Colonic mucosa (tissue), 4 donors: ENCODE results near the gene EID3. TPM values are rescaled to one million over a fixed set of nuclear protein-coding genes. Genes with fewer than 3 reads are reported as not detected.

ENCODE experiments used
- DNase-seq: peaks from one replicate; pipeline ENCODE4 v3.0.0-alpha.2; 2020
- H3K27ac ChIP-seq: fragments of 200-600 bp; one replicate; pipeline ENCODE4 v1.8.0; 2021
- H3K27me3 ChIP-seq: fragments of 200-600 bp; one replicate; pipeline ENCODE4 v1.8.0; 2021
- H3K36me3 ChIP-seq: fragments of 200-600 bp; one replicate; pipeline ENCODE4 v1.8.0; 2021
- H3K4me1 ChIP-seq: fragments of 200-600 bp; one replicate; pipeline ENCODE4 v1.8.0; 2021; ENCODE audit warnings: mild to moderate bottlenecking
- H3K4me3 ChIP-seq: fragments of 200-600 bp; one replicate; pipeline ENCODE4 v1.8.0; 2021
- H3K9ac ChIP-seq, 2 donors: one replicate each; pipeline ENCODE4 v1.7.0; 2013; ENCODE audit warnings: control low read depth in 2 of 2, low read depth in 2 of 2, low read length in 2 of 2
- H3K9me3 ChIP-seq: fragments of 200-600 bp; one replicate; pipeline ENCODE4 v1.8.0; 2021
- CTCF ChIP-seq: fragments of 200-600 bp; IDR thresholded peaks from one replicate; pipeline ENCODE4 v1.8.0; 2022; ENCODE audit warnings: antibody characterized with exemption, mild to moderate bottlenecking
- intact Hi-C: fragments of 100-400 bp; cut with DNase I; formaldehyde crosslinking; loops from one replicate; pipeline ENCODE4 v1.14.1; 2022
- total RNA-seq, 2 donors: library from RNA; stranded (reverse); fragmentation: NEBNext Ultra II Directional in 1 of 2; extraction: Animal tissue kit (Norgen Biotek cat#: 25700) in 1 of 2; gene quantifications; one replicate each; pipeline ENCODE4 v1.2.1, GENCODE V29; 2021
- donor health status: healthy.
- donor health status: DM: no; HTN: no; CAD: no.
- donor health status: DM: no; HTN: no; CAD: no.

The EID3 gene
- total RNA-seq, 2 donors from 2014 or later = 0.98 to 2.5 TPM

- Histone ChIP-seq H3K9ac (no peak overlapping the region), H3K36me3 (no peaks in the 10 kb centered on the region), H3K9me3 (no peaks in the 10 kb centered on the region), H3K27ac (no peak overlapping the region), H3K4me3 (no peak overlapping the region), H3K27me3 (no peaks in the 10 kb centered on the region), H3K4me1 (peaks cover 3% of the 10 kb centered on the region)
- TF ChIP-seq CTCF = no peak
- intact Hi-C loops = loop anchor here (10.0 kb wide), 1 partner anchor 48 kb away; no protein-coding TSS in a partner anchor
- DNase-seq = no peak
Observed at GRCh38 chr12:104306376-104306775, 2.8 kb downstream of the EID3 start.

DNA sequence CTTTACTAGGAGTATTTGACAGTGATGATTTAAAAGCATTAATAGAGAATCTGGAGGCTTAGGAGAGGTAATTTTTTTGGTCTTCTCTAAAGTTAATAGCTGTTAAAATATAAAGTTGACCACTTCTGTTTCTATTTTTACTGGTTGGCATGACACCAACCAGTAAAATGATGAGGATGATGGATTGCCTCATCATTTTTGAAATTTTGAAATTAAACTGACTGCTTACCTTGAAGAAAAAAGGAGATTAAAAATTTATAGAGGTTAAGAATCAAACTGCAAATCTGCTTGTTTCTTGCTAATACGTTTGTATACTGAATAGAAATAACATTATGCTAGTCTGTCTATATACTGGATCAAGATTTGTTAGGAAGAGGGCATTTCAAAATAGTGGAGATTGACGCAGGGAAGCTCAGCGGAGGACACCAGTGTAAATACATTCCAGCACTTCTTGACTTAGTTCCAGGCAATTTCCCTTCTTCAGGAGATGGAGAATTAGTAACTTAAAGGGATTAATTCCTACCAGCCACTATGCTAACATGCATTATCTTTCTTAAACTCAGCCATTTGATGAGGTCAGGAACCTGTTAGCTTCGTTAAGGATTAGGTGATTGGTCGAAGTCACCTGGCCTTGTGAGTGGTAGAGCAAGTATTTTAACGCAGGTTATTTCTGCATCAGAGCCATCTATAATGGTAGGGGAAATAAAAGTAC is 3.6 kb downstream of the EID3 start:
- TF ChIP-seq CTCF = no peak
- DNase-seq = no peak
- Histone ChIP-seq H3K27me3 (no peaks in the 10 kb centered on the region), H3K9ac (no peak overlapping the region), H3K36me3 (no peaks in the 10 kb centered on the region), H3K4me1 (peaks cover 3% of the 10 kb centered on the region), H3K4me3 (no peak overlapping the region), H3K9me3 (no peaks in the 10 kb centered on the region), H3K27ac (no peak overlapping the region)
- intact Hi-C loops = loop anchor here (10.0 kb wide), 1 partner anchor 48 kb away; no protein-coding TSS in a partner anchor

DNA sequence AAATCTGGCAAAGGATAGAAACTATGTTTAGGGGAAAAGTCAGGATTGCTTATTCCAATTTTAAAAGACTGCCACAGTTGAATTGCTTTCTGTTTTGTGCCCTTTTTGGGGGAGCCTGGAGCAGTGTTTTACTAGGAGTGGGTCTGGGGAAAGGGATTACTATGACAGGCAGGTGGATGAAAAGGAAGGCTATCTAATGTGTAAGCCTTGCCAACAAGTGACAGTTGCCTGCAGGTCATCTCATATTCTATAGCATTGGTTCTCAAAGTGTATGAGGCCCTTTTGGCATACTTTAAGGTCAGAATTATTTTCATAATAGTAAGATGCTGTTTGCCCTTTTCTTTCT is 4.1 kb downstream of the EID3 start:
- Histone ChIP-seq H3K27me3 (no peaks in the 10 kb centered on the region), H3K9me3 (no peaks in the 10 kb centered on the region), H3K9ac (no peak overlapping the region), H3K4me3 (no peak overlapping the region), H3K27ac (no peak overlapping the region), H3K36me3 (no peaks in the 10 kb centered on the region), H3K4me1 (peaks cover 3% of the 10 kb centered on the region)
- TF ChIP-seq CTCF = no peak
- DNase-seq = no peak
- intact Hi-C loops = loop anchor here (10.0 kb wide), 1 partner anchor 47 kb away; no protein-coding TSS in a partner anchor

DNA sequence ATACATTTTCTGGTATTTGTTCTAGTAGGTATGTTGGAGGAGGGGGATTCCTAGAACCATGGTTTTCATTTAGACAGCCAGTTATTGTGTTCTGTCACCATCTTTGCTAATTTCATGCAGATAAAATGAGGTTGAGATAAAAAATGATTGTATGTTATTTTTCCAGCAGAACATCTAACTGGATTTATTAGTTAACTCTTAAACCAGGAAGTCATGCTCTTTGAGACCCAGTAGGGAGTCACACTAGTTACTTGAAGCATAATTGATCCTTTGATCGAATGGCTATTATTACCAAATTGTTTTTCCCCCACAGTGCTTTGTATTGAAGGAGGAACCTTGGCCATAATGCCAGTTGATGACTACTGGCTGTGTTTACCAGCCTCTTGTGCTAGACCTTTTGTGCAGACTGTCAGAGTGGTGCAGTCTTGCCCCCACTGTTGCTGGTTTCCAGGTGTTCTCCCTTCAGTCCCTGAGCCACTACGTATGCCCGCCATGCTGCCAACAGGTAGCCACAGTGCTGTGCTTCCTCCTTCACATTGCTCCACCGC is 6.0 kb downstream of the EID3 start:
- Histone ChIP-seq H3K4me1 (no peaks in the 10 kb centered on the region), H3K9ac (no peak overlapping the region), H3K27ac (no peak overlapping the region), H3K9me3 (no peaks in the 10 kb centered on the region), H3K4me3 (no peak overlapping the region), H3K27me3 (no peaks in the 10 kb centered on the region), H3K36me3 (peaks cover 17% of the 10 kb centered on the region)
- intact Hi-C loops = loop anchor here (10.0 kb wide), 1 partner anchor 45 kb away; no protein-coding TSS in a partner anchor
- TF ChIP-seq CTCF = no peak
- DNase-seq = no peak

GRCh38 chr12:104310751-104311633 is 7.5 kb downstream of the EID3 start:
- H3K36me3 ChIP-seq = peaks cover 17% of the 10 kb centered on the region
- H3K4me1 ChIP-seq = no peaks in the 10 kb centered on the region
- DNase-seq = no peak
- no peaks in the 10 kb centered on the region for H3K27me3 ChIP-seq
- TF ChIP-seq CTCF = no peak
- H3K27ac ChIP-seq = no peak overlapping the region
- H3K9ac ChIP-seq = no peak overlapping the region
- intact Hi-C loops = no loop called here
- no peaks in the 10 kb centered on the region for H3K9me3 ChIP-seq
- H3K4me3 ChIP-seq = no peak overlapping the region
